ENCODE measurements around the gene LRFN4.

Gene LRFN4

DNA sequence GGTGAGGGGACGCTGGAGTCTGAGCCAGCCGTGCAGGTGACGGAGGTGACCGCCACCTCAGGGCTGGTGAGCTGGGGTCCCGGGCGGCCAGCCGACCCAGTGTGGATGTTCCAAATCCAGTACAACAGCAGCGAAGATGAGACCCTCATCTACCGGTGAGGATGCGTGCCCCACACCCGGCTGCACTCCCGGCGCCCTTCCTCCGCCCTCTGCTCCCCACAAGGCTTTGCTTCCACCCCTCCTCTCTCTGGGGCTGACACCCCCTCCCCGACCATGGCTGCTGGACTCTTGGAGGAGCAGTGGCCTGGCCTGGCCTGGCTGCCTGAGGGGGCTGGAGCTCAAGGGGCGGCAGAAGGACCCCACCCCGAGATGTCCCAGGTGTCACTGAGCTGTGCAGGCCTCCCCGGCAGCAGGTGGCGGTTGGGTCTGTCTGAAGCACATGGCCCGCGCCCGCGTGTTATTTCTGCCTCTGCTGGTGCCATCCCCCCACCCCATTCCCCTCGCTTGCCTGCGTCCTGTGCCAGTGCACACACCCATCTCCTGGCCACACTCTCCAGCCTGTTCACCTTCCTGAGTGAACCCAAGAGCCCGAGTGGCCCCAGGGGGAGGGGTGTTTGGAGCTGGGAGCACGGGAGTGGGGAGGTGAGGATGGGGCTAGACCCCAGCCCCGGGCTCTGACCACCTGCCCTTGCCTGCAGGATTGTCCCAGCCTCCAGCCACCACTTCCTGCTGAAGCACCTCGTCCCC lies 2.2 kb downstream of the LRFN4 start:
- no peak for DNase-seq

DNA sequence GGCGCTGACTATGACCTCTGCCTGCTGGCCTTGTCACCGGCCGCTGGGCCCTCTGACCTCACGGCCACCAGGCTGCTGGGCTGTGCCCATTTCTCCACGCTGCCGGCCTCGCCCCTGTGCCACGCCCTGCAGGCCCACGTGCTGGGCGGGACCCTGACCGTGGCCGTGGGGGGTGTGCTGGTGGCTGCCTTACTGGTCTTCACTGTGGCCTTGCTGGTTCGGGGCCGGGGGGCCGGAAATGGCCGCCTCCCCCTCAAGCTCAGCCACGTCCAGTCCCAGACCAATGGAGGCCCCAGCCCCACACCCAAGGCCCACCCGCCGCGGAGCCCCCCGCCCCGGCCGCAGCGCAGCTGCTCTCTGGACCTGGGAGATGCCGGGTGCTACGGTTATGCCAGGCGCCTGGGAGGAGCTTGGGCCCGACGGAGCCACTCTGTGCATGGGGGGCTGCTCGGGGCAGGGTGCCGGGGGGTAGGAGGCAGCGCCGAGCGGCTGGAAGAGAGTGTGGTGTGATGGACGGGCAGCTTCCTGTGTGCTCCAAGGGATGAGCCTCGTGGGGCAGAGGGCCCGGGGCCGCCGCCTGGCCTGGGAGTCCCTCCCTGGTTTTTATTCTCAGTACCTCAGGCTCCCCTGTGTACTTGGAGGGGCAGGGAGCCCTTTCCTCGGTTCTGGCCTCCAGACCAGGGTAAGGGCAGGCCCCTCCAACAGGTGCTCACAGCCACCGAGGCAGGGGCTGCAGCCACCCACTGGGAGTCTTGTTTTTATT lies 3.0 kb downstream of the LRFN4 start:
- DNase-seq: no peak

DNA sequence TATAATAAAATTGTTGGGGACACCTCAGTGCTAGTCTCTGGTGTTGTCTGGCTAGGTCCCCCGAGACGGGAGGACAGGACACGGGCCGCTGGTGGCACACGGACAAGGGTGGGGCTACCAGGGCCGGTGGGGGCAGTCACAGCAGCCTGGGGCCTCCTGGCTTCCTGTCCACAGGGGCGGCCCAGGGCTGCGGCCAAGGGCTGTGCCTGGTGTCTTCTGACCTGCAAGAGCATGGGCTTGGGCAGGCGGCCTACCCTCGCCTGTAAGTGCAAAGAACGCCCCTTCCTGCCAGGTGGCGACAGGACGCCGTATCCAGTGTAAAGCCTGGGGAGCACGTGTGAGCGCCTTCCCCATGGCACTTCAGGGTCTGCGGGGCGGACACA lies 3.6 kb downstream of the LRFN4 start:
- DNase-seq: no peak

DNA sequence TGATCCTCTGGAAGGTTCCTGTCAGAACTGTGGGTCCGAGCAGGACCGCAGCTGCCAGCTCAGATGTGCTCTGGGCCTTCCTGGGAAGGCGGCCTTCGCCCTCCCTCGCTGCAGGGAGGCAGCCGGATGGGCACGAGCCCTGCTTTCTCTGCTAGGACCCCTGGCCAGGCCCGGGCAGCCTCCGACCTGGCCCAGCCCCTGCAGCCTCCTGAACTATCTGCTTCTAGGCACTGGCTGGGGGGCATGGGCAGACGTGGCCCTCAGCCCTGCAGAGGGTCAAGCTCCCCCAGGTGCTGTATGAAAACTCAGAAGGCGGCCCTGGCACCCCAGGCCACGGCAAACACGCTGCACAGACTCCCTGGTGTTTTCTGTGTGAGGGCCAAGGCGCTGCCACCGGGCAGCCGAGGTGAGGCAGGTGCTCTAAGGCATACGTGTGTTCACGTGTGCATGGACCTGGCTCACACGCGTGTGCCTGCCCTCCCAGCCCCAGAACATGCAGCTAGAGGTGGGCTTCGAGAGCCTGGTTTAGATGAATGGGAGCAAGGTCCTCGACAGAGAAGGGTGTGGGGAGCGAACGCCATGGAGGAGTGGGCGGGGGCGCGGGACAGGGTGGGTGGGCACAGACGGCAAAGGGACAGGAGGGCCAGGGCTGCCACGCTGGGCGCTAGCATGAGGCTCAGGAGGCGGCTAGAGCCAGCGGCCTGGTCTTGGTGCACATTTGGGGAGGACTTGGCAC lies 4.3 kb downstream of the LRFN4 start:
- DNase-seq: no peak

DNA sequence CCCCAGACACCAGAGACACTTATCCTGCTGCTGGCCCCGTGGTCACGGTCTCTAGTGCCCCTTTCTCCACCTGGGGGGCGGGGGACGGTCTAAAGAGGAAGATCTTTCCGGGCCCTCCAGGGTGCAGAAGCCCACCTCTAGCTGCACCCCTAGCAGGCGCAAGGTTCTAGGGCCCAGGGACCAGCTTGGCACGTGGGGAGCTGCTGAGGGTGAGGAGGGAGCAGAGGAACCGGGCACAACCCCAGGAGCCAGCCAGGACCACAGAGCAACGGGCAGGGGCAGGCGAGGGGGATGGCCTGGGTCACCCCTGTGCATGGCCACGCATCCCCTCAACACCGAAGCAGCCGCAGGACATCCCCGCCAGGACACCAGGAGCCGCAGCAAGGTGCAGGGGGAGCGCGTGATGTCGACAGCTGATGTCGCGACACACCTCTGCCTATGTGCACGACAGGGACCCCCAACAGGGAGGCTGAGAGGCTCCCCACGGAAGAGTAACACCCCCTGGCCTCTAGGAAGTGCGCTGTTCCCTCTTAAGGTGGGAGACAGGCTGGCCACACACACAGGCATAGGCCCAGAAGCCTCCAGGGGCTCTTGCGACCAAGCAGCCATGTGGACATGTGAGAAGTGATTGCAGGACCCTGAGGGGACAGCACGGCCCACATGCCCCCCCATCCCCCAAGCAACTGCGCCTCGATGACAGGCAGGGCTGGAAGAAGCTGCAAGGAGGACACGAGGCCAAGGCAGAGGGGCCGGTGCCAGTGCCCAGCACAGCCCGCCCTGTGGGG lies 5.1 kb downstream of the LRFN4 start:
- no peak for DNase-seq

DNA sequence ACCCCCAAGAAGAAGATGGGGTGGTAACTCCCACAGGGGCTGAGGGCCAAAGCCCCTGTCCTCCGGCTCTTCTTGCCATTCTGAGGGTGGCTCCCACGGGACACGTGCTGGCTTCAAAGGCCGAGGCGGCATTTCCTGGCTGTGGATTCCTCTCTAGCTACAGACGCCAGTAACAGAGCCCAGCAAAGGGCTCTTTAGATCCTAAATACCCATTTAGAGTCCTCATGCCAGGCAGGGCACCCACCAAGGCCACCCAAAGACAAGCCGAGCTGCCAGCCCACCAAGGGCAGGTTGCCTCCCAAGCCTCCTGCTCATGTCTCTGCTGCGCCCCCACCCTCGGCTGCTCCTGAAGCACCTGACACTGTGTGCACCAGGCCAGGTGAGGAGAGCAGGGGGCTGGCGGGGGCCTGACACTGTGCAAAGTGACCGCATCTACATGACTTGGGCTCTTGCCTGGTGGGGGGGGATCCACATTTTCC lies 5.7 kb downstream of the LRFN4 start:
- no peak for DNase-seq

DNA sequence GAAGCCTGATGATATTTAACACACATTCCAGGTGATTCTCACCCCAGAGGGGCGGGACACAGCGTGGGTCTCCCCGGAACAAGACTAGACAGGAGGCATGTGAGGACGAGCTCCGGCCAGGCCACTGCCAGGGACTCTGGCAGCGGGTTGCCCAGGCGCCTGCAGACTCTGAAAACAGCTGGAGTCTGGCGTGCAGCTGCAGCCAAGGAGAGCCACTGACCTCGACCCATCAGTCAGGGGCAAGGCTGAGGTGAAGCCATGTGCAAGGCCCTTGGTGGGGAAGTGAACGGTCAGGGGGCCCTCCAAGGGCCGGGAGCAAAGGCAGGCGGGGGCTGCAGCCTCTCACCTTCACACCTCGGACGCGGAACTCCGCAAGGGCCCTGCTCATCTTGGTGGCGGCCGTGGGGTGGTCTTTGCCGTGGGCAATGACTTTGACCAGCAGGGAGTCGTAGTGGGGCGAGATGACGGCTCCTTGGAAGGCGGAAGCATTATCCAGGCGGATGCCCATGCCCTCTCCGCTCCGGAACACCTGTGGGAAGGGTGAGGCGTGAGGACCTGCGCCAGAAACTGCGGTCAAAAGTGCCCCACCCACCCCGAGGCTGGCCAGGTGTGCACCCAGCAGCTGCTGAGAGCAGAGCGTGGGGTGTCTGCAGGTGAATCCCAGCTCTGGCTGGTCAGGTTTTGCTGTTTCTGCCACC lies 6.7 kb downstream of the LRFN4 start:
- DNase-seq: no peak

DNA sequence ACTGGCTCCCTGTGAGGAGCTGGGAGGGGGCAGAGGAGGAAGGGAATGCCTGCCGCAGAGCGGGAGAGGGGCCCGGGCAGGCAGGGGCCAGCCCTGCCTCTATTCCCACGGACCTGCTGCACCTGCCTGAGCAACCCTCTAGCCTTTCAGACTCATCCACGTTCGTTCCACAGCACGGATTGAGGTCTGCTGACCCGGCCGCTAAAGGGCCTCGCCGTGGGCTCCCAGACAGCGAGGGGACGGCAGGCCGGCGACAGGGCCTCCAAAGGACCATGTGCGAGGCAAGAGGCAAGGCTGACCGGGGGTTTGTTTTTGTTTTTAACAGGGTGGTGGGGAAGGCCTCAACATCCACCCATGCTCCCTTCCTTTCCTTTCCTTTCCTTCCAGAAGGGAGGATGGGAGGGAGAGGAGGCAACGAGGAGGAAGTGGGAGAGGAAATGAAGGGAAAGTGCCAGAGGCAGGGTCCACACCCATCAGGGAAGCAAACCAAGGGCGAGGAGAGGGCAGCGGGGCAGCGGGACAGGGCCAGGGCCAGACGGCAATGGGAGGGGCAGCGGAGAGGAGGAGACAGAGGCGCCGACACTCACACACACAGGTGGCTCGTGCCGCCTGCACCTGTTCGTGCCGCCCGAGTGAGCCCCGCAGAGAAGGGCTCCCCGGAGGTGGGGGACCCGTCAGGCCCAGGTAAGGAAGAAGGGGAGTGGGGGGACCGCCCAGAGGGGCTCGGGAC lies 7.5 kb downstream of the LRFN4 start:
- DNase-seq: no peak

DNA sequence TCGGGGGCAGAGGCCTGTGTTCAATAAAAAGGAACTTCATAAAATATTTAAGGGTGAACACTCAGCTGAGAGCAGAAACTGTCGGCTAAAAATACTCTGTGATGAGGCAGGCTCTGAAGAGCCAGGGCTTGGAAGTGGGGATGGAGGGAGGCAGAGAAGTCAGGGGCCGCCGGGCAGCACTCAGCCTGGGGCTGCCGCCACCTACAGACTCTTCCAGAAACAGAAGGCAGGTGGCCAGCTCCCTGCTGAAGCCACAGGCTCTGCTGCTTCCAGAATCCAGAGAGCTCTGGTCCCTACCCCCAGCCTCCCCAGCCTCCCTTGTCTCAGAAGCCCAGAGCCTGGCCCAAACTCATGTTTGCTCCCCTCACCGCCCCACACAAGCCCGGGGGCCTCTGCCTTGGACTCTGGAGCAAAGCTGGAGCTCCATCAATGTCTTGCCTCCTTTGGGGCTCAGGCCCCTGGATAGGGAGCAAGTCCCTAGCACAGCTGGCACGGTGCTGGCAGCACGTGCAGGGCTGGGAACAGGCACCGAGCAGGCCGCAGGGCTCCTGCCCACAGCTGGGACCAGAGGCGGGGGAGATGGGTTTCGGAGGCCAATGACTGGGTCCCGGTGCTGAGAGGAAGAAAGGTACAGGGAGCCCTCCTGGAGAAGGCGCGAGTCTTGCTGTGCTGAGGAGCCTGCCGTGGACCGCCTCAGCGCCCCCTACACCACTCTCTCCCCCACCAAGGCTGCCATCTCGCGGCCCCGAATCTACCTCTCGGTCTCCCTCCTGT lies 8.2 kb downstream of the LRFN4 start:
- no peak for DNase-seq

DNA sequence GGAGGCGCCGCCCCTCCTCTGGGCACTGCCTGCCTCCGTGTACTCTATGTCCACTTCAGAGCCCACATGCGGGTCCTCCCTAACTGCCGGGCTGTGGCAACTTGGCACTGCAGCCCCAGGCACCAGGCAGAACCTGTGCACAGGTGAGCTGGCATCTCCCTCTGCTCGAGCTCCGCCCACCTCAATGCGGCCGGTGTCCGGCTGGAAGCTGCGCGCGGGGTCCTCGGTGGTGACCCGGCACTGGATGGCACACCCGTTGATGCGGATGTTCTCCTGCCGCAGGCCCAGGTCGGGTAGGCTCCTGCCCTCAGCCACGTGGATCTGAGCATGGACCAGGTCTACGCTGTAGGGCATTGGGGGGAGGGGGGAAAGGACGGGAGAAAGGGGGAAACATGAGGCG lies 9.1 kb downstream of the LRFN4 start:
- DNase-seq: no peak

DNA sequence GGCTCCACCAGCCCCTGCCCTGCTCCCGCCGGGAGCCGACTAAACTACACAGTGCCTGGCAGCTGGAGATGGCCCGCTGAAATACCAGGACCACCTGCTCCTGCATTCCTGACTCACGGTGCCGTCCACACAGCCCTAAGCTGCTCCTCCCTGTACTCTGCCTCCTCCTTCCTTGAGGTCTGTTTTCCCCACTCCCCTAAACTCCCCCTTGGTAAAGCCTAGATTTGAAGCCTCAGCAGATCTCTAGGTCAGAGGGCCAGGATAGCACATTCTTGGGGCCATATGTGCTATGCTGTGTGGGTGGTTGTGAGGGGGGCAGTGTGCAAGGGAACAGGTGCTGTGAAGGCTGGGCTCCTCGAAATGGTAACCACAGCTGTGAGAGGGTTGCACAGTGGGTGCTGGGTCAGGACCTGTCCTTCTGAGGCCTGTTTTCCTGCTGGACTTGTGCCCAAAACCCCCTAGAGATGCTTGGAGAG lies 9.7 kb downstream of the LRFN4 start:
- DNase-seq: no peak

DNA sequence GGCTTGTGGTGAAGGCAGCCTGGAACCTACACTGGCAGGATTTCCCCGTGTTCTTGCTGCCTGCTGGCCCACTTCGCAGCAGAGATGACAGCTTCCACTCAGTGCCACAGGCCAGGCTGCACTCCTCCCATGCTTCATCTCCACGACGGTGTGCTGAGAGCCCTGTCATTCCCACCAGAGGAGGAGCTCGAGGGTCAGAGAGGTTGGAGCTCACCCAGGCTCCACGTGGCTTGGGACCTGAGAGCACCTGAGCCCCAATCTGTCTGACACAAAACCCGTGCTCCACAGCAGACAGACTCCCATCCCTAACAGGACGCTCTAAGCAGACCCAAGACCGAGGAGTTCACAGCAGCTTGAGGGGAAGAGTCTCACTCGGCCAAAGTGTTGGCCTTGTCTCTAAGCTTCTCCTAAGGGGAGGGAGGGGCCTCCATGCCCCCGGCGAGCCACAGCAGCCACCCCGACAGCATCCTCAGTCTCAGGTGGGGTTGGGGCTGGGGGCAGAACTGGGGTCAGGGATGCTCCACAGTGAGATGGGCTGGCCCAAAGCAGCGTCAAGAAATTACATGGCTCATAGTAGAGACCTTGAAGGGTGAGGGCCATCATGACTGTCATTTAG lies 10.7 kb downstream of the LRFN4 start:
- no peak for DNase-seq

DNA sequence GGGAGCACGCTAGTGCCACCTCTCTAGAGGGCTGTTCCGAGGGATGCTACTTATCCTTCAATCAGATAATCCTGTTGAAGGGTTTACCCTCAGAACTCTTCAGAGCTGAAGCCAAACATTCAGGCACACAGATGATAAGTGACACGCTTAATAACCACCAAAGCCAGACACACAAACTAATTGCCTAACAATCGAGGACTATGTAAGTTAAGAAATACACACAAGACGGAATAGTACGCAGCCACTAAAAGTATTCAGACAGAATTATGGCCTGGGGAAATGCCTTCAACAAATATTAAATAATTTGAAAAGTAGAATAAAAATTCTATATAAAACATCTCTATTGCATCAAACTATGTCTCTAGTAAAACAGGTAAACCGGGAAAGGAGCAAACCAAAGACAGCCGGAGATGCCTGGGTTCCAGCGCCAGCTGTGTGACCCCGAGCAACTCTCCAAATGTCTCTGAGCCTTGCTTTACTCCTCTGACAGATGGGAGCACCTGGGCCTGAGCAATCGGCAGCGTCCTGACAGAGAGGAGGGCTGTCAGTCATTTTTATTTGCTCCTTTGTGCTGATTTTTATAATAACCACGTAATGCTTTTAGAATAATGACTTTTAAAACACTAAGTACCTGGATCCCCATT lies 11.3 kb downstream of the LRFN4 start:
- DNase-seq: no peak

DNA sequence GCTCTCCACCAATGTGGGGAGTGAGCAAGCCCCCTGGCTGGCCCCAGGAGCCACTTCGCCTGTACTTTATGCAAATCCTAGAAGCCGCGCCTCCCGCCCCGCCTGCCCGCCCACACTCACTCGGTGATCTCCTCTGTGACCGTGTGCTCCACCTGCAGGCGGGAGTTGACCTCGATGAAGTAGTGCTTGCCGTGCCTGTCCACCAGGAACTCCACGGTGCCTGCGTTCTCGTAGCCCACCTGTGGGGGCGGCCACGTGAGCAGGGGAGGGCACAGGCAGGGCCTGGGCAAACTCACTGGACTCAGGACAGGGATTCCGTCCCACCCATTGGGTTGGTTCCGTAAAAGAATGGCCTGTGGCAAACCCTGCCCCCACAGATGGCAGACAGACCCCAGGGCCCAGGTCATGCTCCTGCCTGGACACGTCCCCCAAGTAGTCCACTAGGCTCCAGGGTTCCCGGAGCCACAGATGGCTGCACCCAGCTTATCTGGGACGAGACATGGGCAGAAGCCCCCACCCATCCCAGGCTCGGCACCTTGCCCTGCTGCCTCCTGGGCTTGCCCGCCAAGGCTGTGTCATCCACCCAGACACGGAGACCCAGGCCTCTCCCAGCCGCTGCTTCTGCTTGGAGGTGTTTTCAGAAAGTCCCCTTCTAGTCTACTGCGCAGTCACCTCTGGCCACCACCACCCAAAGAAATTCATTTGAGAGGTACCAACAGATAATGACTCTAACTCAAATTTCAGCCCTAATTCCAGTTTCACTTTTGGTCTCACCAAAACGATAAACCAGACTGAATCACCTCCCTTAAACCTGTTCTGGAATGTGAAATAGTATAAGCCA lies 12.1 kb downstream of the LRFN4 start:
- peak; percentile 67 for DNase-seq

DNA sequence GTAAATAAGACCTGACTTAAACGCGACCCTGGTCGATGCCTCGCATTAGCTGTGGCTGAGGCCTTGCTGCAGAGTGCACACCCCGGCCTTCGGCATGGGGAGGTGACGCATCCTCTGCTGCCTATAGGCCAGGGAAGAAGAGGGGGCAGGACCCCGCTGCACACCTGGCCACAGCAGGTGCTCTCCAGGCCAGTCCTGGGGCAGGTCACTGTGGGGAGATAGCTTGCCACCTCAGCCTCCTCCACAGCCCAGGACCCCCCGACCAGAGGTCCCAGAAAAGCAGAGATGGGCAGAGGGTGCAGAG lies 12.7 kb downstream of the LRFN4 start:
- no peak for DNase-seq

DNA sequence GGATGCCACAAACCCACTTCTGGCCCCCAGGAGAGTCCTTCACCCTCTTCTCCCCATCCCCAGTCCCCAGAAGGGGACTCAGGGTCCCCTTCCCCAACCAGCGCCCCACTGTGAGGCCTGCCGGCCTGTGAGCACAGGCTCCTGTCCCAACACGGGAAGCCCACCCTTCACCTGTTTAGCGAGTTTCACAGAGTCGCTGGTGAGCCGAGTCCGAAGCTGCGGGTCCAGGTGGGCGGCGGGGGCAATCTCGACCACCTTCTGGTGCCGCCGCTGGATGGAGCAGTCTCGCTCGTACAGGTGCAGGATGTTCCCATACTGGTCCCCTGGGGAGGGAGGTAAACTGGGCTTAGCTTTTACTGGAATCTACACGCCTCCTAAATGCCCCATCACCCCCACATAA lies 13.3 kb downstream of the LRFN4 start:
- DNase-seq: no peak

DNA sequence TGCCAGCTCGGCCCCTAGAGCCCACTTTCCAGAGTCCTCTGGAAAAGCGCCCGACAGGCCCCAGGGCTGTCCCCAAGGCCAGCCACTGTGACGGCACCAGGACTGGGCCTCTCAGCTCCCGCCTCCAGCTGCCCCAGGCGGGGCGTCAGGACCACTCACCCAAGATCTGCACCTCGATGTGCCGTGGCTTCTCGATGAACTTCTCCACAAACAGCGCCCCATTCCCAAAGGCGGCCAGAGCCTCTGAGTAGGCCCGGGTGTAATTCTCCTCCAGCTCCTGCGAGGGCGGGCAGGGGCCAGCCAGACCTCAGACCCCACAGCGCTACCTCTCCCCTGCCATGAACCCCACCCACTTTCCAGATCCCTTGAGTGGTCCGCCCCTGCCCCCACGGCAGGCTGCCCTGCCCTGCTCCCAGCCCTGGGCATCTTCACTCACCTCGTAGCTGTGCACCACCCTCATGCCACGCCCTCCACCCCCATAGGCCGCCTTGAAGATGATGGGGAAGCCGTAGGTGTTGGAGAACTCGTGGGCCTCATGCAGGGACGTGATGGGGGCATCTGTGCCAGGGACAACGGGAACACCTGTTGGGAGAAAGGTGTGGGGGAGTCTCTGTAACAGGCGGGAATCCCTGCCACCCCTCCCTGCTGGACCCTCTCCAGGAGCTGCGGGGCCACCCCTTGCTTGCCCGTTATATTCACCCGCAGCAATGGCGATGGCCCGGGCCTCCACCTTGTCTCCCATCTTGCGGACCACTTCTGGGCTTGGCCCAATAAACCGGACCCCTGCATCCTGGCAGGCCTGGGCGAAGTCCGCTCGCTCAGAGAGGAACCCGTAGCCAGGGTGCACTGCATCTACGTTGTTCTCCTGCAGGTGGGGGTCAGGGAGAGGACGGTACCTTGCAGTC lies 14.0 kb downstream of the LRFN4 start:
- DNase-seq: no peak

DNA sequence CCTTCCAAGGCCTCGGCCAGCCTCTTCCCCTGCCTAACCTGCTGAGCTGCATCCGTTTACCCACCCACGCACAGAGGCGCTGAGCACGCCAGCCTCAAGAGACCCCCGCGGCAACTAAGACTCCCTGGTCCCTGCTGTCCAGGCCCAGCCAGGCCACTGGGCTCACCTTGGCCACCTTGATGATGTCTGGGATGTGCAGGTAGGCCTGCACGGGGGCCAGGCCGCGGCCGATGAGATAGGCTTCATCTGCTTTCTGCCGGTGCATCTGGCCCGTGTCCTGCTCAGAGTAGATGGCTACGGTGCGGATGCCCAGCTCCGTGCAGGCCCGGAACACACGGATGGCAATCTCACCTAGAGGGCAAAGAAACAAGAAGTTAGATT lies 14.6 kb downstream of the LRFN4 start:
- no peak for DNase-seq

Measured in effector CD8-positive, alpha-beta T cell (primary cell).